H9 (cell line): ENCODE data around the gene WNT7B. TPM values are rescaled to one million over a fixed set of nuclear protein-coding genes. Genes with fewer than 3 reads are reported as not detected.

Experiments
- DNase-seq: peaks from one replicate; pipeline ENCODE4 v3.0.0-alpha.2; 2017
- H2AFZ ChIP-seq: one replicate; pipeline ENCODE4 v1.6.1; 2013; ENCODE audit warnings: mild to moderate bottlenecking, low read length, control low read depth, moderate library complexity
- H2AK5ac ChIP-seq: 2 replicates; pipeline ENCODE4 v1.6.1; 2013; ENCODE audit warnings: low read length, control low read depth, mixed read lengths; ENCODE audit not compliant: insufficient read length
- H2BK120ac ChIP-seq: one replicate; pipeline ENCODE4 v1.6.1; 2013; ENCODE audit warnings: low read depth, mild to moderate bottlenecking, low read length, control low read depth, inconsistent platforms; ENCODE audit not compliant: poor library complexity, severe bottlenecking
- H2BK12ac ChIP-seq: 2 replicates; pipeline ENCODE4 v1.6.1; 2013; ENCODE audit warnings: low read length, control low read depth, mixed read lengths, low read depth; ENCODE audit not compliant: insufficient read length
- H2BK15ac ChIP-seq: 2 replicates; pipeline ENCODE4 v1.6.1; 2013; ENCODE audit warnings: low read depth, low read length, control low read depth
- H2BK20ac ChIP-seq: one replicate; pipeline ENCODE4 v1.6.1; 2013; ENCODE audit warnings: low read depth, mild to moderate bottlenecking, low read length, control low read depth, inconsistent platforms; ENCODE audit not compliant: poor library complexity, severe bottlenecking
- H2BK5ac ChIP-seq: 2 replicates; pipeline ENCODE4 v1.6.1; 2013; ENCODE audit warnings: low read length, control low read depth, mixed read lengths; ENCODE audit not compliant: insufficient read length
- H3K14ac ChIP-seq: 2 replicates; pipeline ENCODE4 v1.6.1; 2013; ENCODE audit warnings: low read length, control low read depth; ENCODE audit not compliant: insufficient read depth
- H3K18ac ChIP-seq: 2 replicates; pipeline ENCODE4 v1.6.1; 2013; ENCODE audit warnings: low read depth, mild to moderate bottlenecking, mixed read lengths, low read length, control low read depth; ENCODE audit not compliant: insufficient read length
- H3K23ac ChIP-seq: 2 replicates; pipeline ENCODE4 v1.6.1; 2013; ENCODE audit warnings: low read length, control low read depth, mixed read lengths, low read depth; ENCODE audit not compliant: insufficient read length
- H3K23me2 ChIP-seq: 2 replicates; pipeline ENCODE4 v1.6.1; 2013; ENCODE audit warnings: low read depth, mild to moderate bottlenecking, mixed read lengths, low read length, control low read depth; ENCODE audit not compliant: insufficient read length, poor library complexity, severe bottlenecking
- H3K27ac ChIP-seq: 2 replicates; pipeline ENCODE4 v1.5.1; 2013; ENCODE audit warnings: low read length, control low read depth, mixed read lengths, low read depth; ENCODE audit not compliant: insufficient read length
- H3K27me3 ChIP-seq: 2 replicates; pipeline ENCODE4 v1.6.1; 2013; ENCODE audit warnings: low read length, control low read depth, inconsistent platforms; ENCODE audit not compliant: insufficient read depth
- H3K4ac ChIP-seq: 2 replicates; pipeline ENCODE4 v1.6.1; 2013; ENCODE audit warnings: low read depth, mild to moderate bottlenecking, control low read depth, inconsistent platforms, low read length, moderate library complexity
- H3K4me1 ChIP-seq: 2 replicates; pipeline ENCODE4 v1.6.1; 2013; ENCODE audit warnings: low read length, control low read depth, inconsistent platforms; ENCODE audit not compliant: insufficient read depth
- H3K4me2 ChIP-seq: 2 replicates; pipeline ENCODE4 v1.6.1; 2013; ENCODE audit warnings: low read length, control low read depth, mixed read lengths; ENCODE audit not compliant: insufficient read length, insufficient read depth
- H3K56ac ChIP-seq: 2 replicates; pipeline ENCODE4 v1.6.1; 2013; ENCODE audit warnings: low read depth, mild to moderate bottlenecking, mixed read lengths, low read length, control low read depth; ENCODE audit not compliant: insufficient read length
- H3K79me1 ChIP-seq: 2 replicates; pipeline ENCODE4 v1.6.1; 2013; ENCODE audit warnings: low read depth, mild to moderate bottlenecking, moderate library complexity, low read length, control low read depth, inconsistent platforms; ENCODE audit not compliant: insufficient read depth, poor library complexity, severe bottlenecking
- H3K79me2 ChIP-seq: 2 replicates; pipeline ENCODE4 v1.6.1; 2013; ENCODE audit warnings: low read length, control low read depth, inconsistent platforms; ENCODE audit not compliant: insufficient read depth
- H3K9ac ChIP-seq: 2 replicates; pipeline ENCODE4 v1.6.1; 2013; ENCODE audit warnings: low read length, control low read depth, mixed read lengths; ENCODE audit not compliant: insufficient read length; ENCODE audit errors: extremely low read depth
- H3K9me3 ChIP-seq: one replicate; pipeline ENCODE4 v1.6.1; 2013; ENCODE audit warnings: low read depth, low read length, inconsistent platforms; ENCODE audit not compliant: control insufficient read depth
- H3T11ph ChIP-seq: one replicate; pipeline ENCODE4 v1.6.1; 2013; ENCODE audit warnings: mild to moderate bottlenecking, low read length, control low read depth, inconsistent platforms
- H4K20me1 ChIP-seq: one replicate; pipeline ENCODE4 v1.6.1; 2013; ENCODE audit not compliant: control insufficient read depth, insufficient read length, insufficient read depth
- H4K5ac ChIP-seq: 2 replicates; pipeline ENCODE4 v1.6.1; 2013; ENCODE audit warnings: low read depth, mild to moderate bottlenecking, mixed read lengths, low read length, control low read depth; ENCODE audit not compliant: insufficient read length
- H4K8ac ChIP-seq: replicated peaks from 2 replicates; pipeline ENCODE4 v1.6.1; 2013; ENCODE audit warnings: low read length, control low read depth, mixed read lengths, low read depth; ENCODE audit not compliant: insufficient read length
- H4K91ac ChIP-seq: 2 replicates; pipeline ENCODE4 v1.6.1; 2013; ENCODE audit warnings: low read depth, mild to moderate bottlenecking, moderate library complexity, mixed read lengths, low read length, control low read depth; ENCODE audit not compliant: insufficient read length
- H3K27ac Mint-ChIP-seq, 3 experiments: 2 replicates in 2 of 3; 3 replicates in 1 of 3; pipeline ENCODE4 v1.8.0; 2020 to 2021; ENCODE audit warnings: mixed read lengths in 3 of 3, mild to moderate bottlenecking in 1 of 3, moderate library complexity in 1 of 3
- H3K27me3 Mint-ChIP-seq: 2 replicates; pipeline ENCODE4 v1.8.0; 2021; ENCODE audit warnings: low read depth, mild to moderate bottlenecking, moderate library complexity, mixed read lengths
- H3K36me3 Mint-ChIP-seq, 3 experiments: 2 replicates in 2 of 3; 3 replicates in 1 of 3; pipeline ENCODE4 v1.8.0; 2020 to 2021; ENCODE audit warnings: low read depth in 3 of 3, mixed read lengths in 3 of 3; ENCODE audit not compliant: insufficient read depth in 1 of 3
- H3K4me1 Mint-ChIP-seq, 2 experiments: 2 replicates each; pipeline ENCODE4 v1.8.0; 2020; ENCODE audit warnings: mixed read lengths in 2 of 2
- H3K4me3 Mint-ChIP-seq, 2 experiments: 2 replicates in 1 of 2; 3 replicates in 1 of 2; pipeline ENCODE4 v1.8.0; 2020 to 2021; ENCODE audit warnings: mild to moderate bottlenecking in 2 of 2, mixed read lengths in 2 of 2, moderate library complexity in 1 of 2
- H3K9me3 Mint-ChIP-seq, 2 experiments: 2 replicates in 1 of 2; 3 replicates in 1 of 2; pipeline ENCODE4 v1.8.0; 2020; ENCODE audit warnings: mild to moderate bottlenecking in 2 of 2, mixed read lengths in 2 of 2, moderate library complexity in 1 of 2
- WGBS: extraction: QIAGEN DNeasy Blood & Tissue Kit; methylation state at CpG from one replicate; pipeline ENCODE4 v1.1.7; 2013; ENCODE audit warnings: missing lambda C conversion rate, low lambda C conversion rate, mixed read lengths; ENCODE audit not compliant: insufficient read length; ENCODE audit errors: extremely low coverage; 5-methylcytosine and 5-hydroxymethylcytosine counted together
- total RNA-seq: library from RNA; stranded (reverse); gene quantifications from 2 replicates; pipeline ENCODE4 v1.2.1, GENCODE V29; 2021
- TF ChIP-seq, protein P1 (sequence below): fragments of 200-600 bp; sonication (generic); conservative IDR thresholded peaks from 3 replicates; pipeline ENCODE4 v1.8.0; 2021; ENCODE audit warnings: antibody characterized with exemption, mild to moderate bottlenecking

WNT7B gene
- total RNA-seq, 1 experiment from 2014 or later = 0.09 TPM

DNA sequence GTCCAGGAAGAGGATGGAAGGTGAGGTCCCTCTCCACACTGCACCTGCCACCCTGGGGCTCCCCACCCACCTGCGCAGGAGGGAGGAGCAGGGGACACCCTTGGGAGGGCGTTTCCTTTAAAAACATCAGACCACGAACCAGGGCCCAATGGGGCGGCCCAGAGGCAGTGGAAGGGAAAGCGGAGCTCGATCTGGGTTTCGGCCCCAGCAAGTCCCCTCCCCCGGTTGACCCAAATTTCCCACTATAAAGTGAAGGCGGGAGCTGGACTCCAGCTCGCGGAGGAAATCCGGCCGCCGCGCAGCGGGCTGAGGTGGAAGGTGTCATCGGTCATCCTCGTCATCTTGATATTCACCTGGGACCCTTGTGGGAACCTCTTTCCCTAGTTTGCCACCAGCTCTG is 99.3 kb downstream of the WNT7B start:
- Histone ChIP-seq H3K27ac (no peak overlapping the region), H3K79me1 (no peaks in the 10 kb centered on the region), H3K14ac (no peak overlapping the region), H3K4me1 (no peaks in the 10 kb centered on the region), H2BK20ac (no peak overlapping the region), H4K20me1 (no peaks in the 10 kb centered on the region), H2BK120ac (no peak overlapping the region), H4K8ac (no peak overlapping the region), H3K18ac (no peak overlapping the region), H2AK5ac (no peak overlapping the region), H3K4me2 (no peak overlapping the region), H3K27me3 (peaks cover 3% of the 10 kb centered on the region; the same call in 1 of the 2 replicates), H2AFZ (no peak overlapping the region), H2BK15ac (no peak overlapping the region), H3K23ac (no peak overlapping the region), H3K4ac (no peak overlapping the region), H4K5ac (no peak overlapping the region), H3K9me3 (no peaks in the 10 kb centered on the region), H4K91ac (no peak overlapping the region), H3K79me2 (no peaks in the 10 kb centered on the region), H3K9ac (no peak overlapping the region), H3T11ph (no peak overlapping the region), H2BK5ac (no peak overlapping the region), H2BK12ac (no peak overlapping the region), H3K23me2 (no peaks in the 10 kb centered on the region), H3K56ac (no peak overlapping the region)
- no peaks in the 10 kb centered on the region for H3K36me3 Mint-ChIP-seq
- no CpG with 5 or more reads among the region's 18 CpGs for WGBS
- H3K4me3 Mint-ChIP-seq = peak overlapping the region in 1 of 2 experiments; percentile 43; a peak in 1 of 5 replicates
- TF ChIP-seq, protein P1, sequence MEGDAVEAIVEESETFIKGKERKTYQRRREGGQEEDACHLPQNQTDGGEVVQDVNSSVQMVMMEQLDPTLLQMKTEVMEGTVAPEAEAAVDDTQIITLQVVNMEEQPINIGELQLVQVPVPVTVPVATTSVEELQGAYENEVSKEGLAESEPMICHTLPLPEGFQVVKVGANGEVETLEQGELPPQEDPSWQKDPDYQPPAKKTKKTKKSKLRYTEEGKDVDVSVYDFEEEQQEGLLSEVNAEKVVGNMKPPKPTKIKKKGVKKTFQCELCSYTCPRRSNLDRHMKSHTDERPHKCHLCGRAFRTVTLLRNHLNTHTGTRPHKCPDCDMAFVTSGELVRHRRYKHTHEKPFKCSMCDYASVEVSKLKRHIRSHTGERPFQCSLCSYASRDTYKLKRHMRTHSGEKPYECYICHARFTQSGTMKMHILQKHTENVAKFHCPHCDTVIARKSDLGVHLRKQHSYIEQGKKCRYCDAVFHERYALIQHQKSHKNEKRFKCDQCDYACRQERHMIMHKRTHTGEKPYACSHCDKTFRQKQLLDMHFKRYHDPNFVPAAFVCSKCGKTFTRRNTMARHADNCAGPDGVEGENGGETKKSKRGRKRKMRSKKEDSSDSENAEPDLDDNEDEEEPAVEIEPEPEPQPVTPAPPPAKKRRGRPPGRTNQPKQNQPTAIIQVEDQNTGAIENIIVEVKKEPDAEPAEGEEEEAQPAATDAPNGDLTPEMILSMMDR = no peak
- peaks cover 33% of the 10 kb centered on the region for H3K27me3 Mint-ChIP-seq
- H3K9me3 Mint-ChIP-seq = peaks cover 5 to 8% of the 10 kb centered on the region in 2 experiments; a peak in 2 of 5 replicates
- DNase-seq = no peak
- H3K4me1 Mint-ChIP-seq = peaks cover 7 to 32% of the 10 kb centered on the region in 2 experiments
- no peak overlapping the region; a peak in 1 of 7 replicates for H3K27ac Mint-ChIP-seq
